Hindlimb muscle (tissue), 1 donor: ENCODE data around the gene AHCYL1. TPM values are rescaled to one million over a fixed set of nuclear protein-coding genes. Genes with fewer than 3 reads are reported as not detected.

Experiments used
- DNase-seq: peaks from one replicate; pipeline ENCODE4 v3.0.0-alpha.2; 2013
- polyA plus RNA-seq: library from polyadenylated mRNA; unstranded; fragments of 120-200 nt; gene quantifications from one replicate; pipeline ENCODE4 v1.2.1, GENCODE V29; 2013; ENCODE audit not compliant: insufficient read length

The AHCYL1 gene
- polyA plus RNA-seq, 1 donor, result 40.8 TPM

- no peak for DNase-seq
Measured at GRCh38 chr1:109977225-109977624, 7.3 kb upstream of the AHCYL1 start.

- no peak for DNase-seq
Measured at GRCh38 chr1:109977657-109978378, 6.7 kb upstream of the AHCYL1 start.

- no peak for DNase-seq
Measured at GRCh38 chr1:109978761-109979488, 5.6 kb upstream of the AHCYL1 start.

GRCh38 chr1:109979489-109980091, 5.0 kb upstream of the AHCYL1 start:
- no peak for DNase-seq

GRCh38 chr1:109980324-109981003, 4.1 kb upstream of the AHCYL1 start:
- DNase-seq, result no peak

- no peak for DNase-seq
Measured at GRCh38 chr1:109981004-109981335, 3.6 kb upstream of the AHCYL1 start.

- no peak for DNase-seq
Measured at GRCh38 chr1:109983380-109984189, 980 bp upstream of the AHCYL1 start.

- DNase-seq, result no peak
Measured at GRCh38 chr1:109984190-109984455, 442 bp upstream of the AHCYL1 start.

GRCh38 chr1:109985247-109986053, 885 bp downstream of the AHCYL1 start:
- DNase-seq, result no peak

- no peak for DNase-seq
Measured at GRCh38 chr1:109986054-109986444, 1.5 kb downstream of the AHCYL1 start.

- DNase-seq, result no peak
Measured at GRCh38 chr1:109988349-109988914, 3.9 kb downstream of the AHCYL1 start.

- no peak for DNase-seq
Measured at GRCh38 chr1:109989506-109990301, 5.1 kb downstream of the AHCYL1 start.

- no peak for DNase-seq
Measured at GRCh38 chr1:109990302-109990653, 5.7 kb downstream of the AHCYL1 start.

GRCh38 chr1:109991400-109991925, 6.9 kb downstream of the AHCYL1 start:
- DNase-seq, result no peak

GRCh38 chr1:109993885-109994284, 9.3 kb downstream of the AHCYL1 start:
- no peak for DNase-seq

GRCh38 chr1:109994654-109995053, 10.1 kb downstream of the AHCYL1 start:
- DNase-seq, result no peak

GRCh38 chr1:109995536-109995935, 11.0 kb downstream of the AHCYL1 start:
- no peak for DNase-seq

- DNase-seq, result no peak
Measured at GRCh38 chr1:109996476-109996875, 11.9 kb downstream of the AHCYL1 start.

- no peak for DNase-seq
Measured at GRCh38 chr1:109997204-109997866, 12.8 kb downstream of the AHCYL1 start.

GRCh38 chr1:109997867-109998229, 13.3 kb downstream of the AHCYL1 start:
- DNase-seq, result no peak
